Measurements from ENCODE around the gene USH2A. TPM values are rescaled to one million over a fixed set of nuclear protein-coding genes. Genes with fewer than 3 reads are reported as not detected.

USH2A gene
- total RNA-seq, 1 donor = under 0.01 TPM

DNA sequence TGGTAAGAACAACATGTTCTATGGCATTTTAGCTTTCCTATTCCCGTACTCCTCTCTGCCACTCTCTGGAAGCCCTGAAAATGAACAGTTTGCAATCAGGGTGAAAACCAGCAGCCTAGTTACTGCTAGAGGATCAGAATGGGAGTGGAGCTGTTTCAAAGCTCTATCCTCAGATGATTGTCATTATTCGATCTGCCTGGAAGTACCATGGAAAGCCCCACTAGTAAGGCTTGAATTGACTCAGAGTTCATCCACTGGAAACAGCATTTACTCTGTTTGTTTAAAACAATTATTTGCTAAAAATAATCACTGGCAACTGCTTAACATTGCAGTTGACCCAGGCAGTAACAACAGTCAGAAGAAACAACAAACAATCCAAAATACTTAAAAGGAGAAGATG, 91.2 kb downstream of the USH2A start:
- TF ChIP-seq, protein P1, sequence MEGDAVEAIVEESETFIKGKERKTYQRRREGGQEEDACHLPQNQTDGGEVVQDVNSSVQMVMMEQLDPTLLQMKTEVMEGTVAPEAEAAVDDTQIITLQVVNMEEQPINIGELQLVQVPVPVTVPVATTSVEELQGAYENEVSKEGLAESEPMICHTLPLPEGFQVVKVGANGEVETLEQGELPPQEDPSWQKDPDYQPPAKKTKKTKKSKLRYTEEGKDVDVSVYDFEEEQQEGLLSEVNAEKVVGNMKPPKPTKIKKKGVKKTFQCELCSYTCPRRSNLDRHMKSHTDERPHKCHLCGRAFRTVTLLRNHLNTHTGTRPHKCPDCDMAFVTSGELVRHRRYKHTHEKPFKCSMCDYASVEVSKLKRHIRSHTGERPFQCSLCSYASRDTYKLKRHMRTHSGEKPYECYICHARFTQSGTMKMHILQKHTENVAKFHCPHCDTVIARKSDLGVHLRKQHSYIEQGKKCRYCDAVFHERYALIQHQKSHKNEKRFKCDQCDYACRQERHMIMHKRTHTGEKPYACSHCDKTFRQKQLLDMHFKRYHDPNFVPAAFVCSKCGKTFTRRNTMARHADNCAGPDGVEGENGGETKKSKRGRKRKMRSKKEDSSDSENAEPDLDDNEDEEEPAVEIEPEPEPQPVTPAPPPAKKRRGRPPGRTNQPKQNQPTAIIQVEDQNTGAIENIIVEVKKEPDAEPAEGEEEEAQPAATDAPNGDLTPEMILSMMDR (IDR thresholded peaks at IDR 0.05; ENCODE audit: insufficient read depth, low read depth, low read length) = no peak
- DNase-seq (ENCODE audit: low read depth) = no peak
- no peak overlapping the region for H3K4me3 ChIP-seq (ENCODE audit: low read depth, low read length)

DNA sequence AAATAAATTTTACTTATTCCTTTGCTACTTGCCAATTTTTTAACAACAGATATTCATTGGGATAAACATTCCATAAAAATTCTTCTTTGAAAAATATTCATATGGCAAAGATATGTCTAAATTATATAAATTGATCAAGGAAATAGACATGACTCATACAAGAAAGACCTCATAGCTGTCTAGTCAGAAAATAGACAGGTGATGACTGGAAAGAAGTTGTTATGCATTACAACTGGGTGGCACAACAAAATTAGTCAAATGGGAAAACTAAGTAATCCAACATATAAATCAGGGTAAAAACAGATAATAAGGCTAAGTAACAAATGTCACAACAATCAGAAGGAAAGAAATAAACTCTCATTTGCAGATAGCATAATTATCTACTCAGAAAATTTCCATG, 92.0 kb downstream of the USH2A start:
- DNase-seq (ENCODE audit: low read depth) = no peak
- TF ChIP-seq, protein P1 (IDR thresholded peaks at IDR 0.05; ENCODE audit: insufficient read depth, low read depth, low read length) = no peak

DNA sequence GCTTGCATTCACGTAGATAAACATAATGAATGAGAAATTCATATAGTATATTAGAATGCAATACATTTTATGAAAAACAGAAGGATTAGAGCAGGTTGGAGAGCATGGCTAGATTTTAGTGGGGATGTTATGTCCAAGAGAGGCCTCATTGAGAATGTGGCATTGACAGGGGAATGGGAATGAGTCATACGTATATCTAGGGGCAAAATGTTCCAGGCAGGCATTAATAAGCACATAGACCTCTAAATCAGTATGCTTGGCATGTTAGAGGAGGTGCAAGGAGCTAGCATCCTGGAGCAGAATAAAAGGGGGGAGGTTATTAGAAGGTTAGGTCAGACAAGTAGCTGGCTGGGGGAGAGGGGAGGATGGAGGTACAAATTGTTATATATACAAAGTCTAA, 93.0 kb downstream of the USH2A start:
- DNase-seq (ENCODE audit: low read depth) = no peak
- no peak overlapping the region for H3K4me3 ChIP-seq (ENCODE audit: low read depth, low read length)
- TF ChIP-seq, protein P1 (IDR thresholded peaks at IDR 0.05; ENCODE audit: insufficient read depth, low read depth, low read length) = no peak

More for the DNA sequence above, 92.0 kb downstream of the USH2A start:
- no peak overlapping the region for H3K4me3 ChIP-seq (ENCODE audit: low read depth, low read length)

DNA sequence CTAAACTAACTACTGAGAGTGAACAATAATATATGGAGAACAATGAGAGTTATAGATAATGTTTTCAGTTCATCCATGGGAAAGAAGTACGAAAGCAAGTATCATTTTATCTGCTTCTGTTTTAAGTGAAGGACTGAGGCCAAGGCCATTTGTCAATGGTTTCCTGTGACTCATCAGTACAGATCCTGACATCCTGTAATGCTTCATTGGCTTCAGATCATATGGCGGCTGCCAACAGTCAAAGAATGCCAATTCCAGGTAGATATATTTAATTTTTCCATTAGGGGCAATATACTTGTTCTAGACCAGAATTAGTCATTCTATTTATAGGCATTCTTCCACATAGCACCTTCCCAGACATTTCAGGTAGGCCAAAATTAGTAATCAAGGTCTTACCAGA, 97.3 kb downstream of the USH2A start:
- TF ChIP-seq, protein P1 (IDR thresholded peaks at IDR 0.05; ENCODE audit: insufficient read depth, low read depth, low read length) = no peak
- H3K4me3 ChIP-seq (ENCODE audit: low read depth, low read length) = no peak overlapping the region
- no peak for DNase-seq (ENCODE audit: low read depth)

DNA sequence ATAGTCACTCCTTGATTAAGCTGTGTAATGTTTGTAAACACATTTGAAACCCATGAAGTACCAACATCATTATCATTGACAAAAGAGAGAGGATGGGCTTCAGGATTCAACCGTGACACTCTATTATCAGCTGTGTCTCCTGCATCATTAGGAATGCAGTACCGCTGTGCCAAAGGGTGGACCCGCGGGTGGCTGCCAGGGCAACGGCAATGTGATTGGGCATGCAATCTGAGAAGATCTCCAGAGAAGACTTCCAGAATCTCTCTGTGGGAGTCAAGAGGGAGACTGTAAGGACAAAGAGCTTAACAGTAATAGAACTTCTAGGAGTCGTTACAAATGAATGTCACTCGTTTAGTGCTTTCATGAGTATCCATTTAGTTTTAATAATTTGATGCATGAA, 97.9 kb downstream of the USH2A start:
- DNase-seq (ENCODE audit: low read depth) = no peak
- TF ChIP-seq, protein P1 (IDR thresholded peaks at IDR 0.05; ENCODE audit: insufficient read depth, low read depth, low read length) = no peak
- H3K4me3 ChIP-seq (ENCODE audit: low read depth, low read length) = no peak overlapping the region

DNA sequence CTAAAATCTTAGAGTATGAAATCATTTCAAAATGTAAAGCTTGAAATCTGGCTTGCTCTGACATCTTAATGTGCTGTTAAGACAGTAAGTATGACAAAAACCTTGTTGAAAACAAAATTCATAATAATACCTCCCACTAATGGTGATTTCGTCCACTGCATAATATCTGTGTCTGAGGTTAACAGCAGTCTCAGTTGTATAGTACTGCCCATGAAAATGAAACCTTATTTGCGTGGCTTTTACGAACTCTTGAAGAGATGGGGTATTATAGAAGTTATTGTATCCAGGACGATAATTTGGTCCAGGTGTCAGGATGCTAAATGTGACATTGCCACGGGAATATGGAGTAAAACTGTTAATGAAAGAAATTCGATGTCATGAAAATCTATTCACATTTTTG, 99.9 kb downstream of the USH2A start:
- TF ChIP-seq, protein P1 (IDR thresholded peaks at IDR 0.05; ENCODE audit: insufficient read depth, low read depth, low read length) = no peak
- no peak for DNase-seq (ENCODE audit: low read depth)

DNA sequence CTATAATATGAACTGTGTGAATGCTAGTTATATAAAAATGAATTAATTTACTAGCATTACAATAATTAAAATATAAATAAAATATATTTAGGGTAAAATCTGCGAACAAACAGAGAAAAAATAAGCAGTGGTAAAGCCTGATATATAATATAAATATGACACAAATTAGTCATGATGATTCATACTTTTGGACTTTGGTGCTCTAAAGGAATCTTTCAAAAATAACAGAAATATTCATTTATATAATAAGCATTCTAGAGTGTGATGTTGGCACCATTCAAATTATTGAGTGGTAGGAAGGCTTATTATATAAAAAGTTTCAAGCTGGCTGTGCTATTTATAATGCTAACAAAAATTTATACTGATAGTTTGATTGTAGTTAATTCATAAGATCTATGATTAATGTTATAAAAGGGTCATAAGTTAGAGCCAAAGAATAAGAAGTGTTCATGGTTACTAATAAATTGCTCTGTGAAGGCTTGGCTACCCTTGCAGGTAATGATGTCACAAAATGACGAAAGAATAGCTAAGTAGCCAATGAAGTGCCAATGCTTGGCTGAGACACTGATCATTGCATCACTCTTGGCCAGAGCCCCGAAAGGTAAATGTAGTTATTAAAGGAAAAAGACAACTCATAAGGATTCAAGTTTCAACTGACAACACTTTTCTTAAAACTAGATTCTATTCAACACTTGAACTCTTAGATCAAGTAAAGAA, 108.7 kb downstream of the USH2A start:
- TF ChIP-seq, protein P1 (IDR thresholded peaks at IDR 0.05; ENCODE audit: insufficient read depth, low read depth, low read length) = no peak
- H3K4me3 ChIP-seq (ENCODE audit: low read depth, low read length) = no peak overlapping the region
- no peak for DNase-seq (ENCODE audit: low read depth)

More for the DNA sequence above, 99.9 kb downstream of the USH2A start:
- no peak overlapping the region for H3K4me3 ChIP-seq (ENCODE audit: low read depth, low read length)
